ENCODE measurements around the gene PRH1. TPM values are rescaled to one million over a fixed set of nuclear protein-coding genes. Genes with fewer than 3 reads are reported as not detected.

Gene PRH1
- total RNA-seq (2014; rRNA removed; shearing (Covaris generic)), result 0.57 and 9.3 TPM in 2 replicates

GRCh38 chr12:10884086-10884725 lies at the start of gene PRH1:
Gene PRH1, minus strand, starts transcription at chr12:10884255. Its CDS starts 38 bp downstream, at chr12:10884217.
- no peak for DNase-seq (ENCODE audit: low spot score)

DNA sequence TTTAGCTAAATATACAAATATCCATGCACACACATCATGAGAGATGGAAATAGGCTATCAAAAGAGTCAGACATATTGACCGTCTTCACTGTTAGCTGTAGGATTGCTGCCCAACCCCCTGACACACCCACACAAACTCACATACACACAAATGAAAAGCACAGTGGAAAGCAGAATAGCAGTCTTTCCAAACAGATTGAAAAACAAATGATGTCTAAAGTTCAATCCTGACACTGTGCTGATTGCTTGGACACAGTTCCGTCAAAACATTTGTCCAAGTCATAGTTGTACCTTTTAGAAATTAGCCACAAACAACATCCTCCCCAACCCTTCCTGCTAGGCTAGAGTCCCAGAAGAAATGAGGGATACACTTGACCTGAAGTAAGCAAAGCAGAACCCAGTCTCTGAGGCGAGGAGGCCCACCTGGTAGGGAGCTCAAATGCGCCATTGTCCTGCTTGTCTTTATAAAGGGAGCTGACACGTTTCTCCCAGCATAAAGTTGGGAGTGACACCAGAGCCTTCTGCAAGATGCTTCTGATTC lies 44.8 kb upstream of the PRH1 start, which contains the start of gene PRH2:
TSS of gene PRH2 (plus strand) at position 491 of the 541 bp plus-strand sequence. CDS start at position 529, 38 bp downstream.
- DNase-seq (ENCODE audit: low spot score), result no peak

DNA sequence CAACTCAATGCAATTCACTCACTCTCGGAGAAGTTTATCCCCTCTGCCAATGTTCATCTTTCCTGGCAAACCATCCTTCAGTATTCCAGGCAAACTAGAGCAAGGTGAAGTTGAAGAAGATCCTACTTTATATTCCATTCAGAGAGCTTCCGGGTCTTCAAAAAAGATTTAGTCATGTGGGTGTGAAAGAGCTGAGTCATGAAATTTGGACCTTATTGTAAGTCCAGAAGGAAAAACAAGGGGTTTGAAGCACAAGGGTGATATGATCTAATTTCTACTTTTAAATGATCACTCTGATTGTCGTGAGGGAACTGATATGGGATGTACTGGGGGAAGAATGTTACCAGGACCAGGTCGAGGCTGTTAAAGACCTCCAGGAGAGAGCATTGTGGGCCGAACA lies 42.2 kb upstream of the PRH1 start:
- no peak for DNase-seq (ENCODE audit: low spot score)

GRCh38 chr12:10919809-10920208 lies 35.8 kb upstream of the PRH1 start:
- no peak for DNase-seq (ENCODE audit: low spot score)

DNA sequence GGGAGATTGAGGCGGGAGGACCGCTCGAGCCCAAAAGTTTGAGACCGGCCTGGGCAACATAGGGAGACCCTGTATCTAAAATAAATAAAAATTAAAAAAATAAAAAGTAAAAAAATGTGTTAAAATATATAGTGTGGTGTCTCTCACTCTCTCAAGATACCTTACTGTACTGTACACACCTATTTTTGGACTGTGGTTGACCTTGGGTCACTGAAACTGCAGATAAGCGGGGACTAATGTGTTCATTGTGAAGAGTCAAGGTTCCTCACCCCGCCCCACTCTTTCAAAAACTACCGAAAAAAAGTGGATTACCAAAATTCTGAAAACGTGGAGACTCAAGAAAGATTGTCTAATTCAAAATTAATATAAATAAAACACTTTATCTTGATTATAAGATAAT lies 26.3 kb upstream of the PRH1 start:
- no peak for DNase-seq (ENCODE audit: low spot score)

- no peak for DNase-seq (ENCODE audit: low spot score)
These were observed 25.4 kb upstream of the PRH1 start, which contains the start of gene TAS2R13 for GRCh38 chr12:10909462-10909861. Gene TAS2R13, minus strand, starts transcription at chr12:10909562. Its CDS starts 264 bp downstream, at chr12:10909298.

GRCh38 chr12:10904686-10905085 lies 20.6 kb upstream of the PRH1 start:
- no peak for DNase-seq (ENCODE audit: low spot score)

- DNase-seq (ENCODE audit: low spot score), result no peak
These were observed 17.4 kb upstream of the PRH1 start for GRCh38 chr12:10901427-10901826.

GRCh38 chr12:10900972-10901371 lies 16.9 kb upstream of the PRH1 start:
- DNase-seq (ENCODE audit: low spot score), result no peak

DNA sequence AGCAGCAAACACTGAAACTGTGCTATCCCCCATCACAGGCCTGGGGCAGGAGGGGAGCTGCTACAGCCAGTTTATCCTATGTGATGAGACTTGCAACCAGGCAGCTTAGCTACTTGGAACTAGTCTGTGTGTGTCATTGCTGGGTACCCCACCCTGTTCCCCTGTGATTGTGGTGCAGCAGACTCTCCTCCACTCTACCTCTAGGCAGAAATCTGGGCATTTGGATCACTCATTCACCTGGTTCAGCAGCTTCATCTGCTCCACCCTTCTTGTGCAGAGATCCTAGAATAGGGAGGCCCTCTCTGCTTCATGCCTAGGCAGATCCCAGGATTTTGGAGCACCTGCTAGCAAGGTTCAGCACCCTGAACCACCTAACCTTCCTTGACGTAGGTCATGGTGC lies 16.5 kb upstream of the PRH1 start:
- no peak for DNase-seq (ENCODE audit: low spot score)

DNA sequence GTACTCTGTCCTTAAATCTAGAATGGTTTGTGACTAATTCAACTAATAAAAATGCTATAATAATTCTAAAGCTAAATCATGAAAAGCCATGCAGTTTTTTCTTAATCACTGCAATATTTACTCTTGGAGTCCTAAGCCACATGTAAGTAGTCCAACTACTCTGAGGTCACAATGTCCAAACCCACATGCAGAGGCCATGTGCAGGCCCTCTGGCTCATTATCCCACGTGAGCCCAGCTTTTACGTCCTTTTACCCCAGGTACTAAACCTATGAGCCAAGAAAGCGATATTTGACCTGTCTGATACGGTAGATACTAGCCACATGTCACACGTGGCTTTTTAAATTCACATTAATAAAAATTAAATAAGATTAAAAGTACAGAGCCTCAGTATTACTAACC lies 12.8 kb upstream of the PRH1 start:
- DNase-seq (ENCODE audit: low spot score), result no peak

GRCh38 chr12:10891937-10892336 lies 7.9 kb upstream of the PRH1 start:
- no peak for DNase-seq (ENCODE audit: low spot score)

GRCh38 chr12:10889226-10889625 lies 5.2 kb upstream of the PRH1 start:
- DNase-seq (ENCODE audit: low spot score), result no peak

- no peak for DNase-seq (ENCODE audit: low spot score)
These were observed 10.7 kb downstream of the PRH1 start for GRCh38 chr12:10873378-10873777.

DNA sequence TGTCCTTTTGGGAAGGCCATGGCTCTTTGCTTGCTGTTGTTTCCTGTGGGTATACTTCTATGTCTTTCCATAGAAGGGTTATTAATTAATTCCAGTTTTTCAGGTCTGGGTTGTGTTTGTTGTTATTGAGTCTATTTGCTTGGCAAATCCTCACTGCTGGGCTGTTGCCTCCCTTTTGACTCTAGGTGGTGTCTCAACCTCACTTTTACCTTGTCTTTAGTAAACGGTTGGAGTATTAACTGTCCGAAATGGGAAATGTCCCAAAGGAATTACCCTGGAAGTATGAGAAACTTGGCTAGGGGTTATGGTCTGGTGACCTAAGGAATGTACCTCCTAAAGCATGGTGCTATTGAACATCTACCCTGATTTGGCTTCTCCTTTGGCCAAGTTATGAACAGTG lies 16.7 kb downstream of the PRH1 start:
- DNase-seq (ENCODE audit: low spot score), result no peak

GRCh38 chr12:10863512-10864218 lies 20.4 kb downstream of the PRH1 start:
- DNase-seq (ENCODE audit: low spot score), result no peak

DNA sequence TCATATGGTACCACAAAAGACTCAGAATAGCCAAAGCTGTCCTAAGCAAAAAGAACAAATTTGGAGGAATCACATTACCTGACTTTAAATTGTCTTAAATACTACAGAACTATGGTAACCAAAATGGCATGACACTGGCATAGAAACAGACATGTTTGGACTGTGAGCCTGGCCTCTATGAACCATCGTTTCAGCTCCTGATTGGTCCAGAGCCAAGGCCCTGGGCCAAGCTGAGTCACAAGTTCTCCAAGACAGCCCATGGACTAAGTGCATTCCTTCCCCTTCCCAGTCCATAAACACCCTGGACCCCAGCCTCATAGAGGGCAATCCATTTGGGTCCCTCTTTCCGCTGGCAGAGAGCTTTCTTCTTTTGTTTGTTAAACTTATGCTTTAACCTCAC lies 22.7 kb downstream of the PRH1 start:
- DNase-seq (ENCODE audit: low spot score), result no peak

GRCh38 chr12:10855807-10856206 lies 28.2 kb downstream of the PRH1 start:
- no peak for DNase-seq (ENCODE audit: low spot score)

- DNase-seq (ENCODE audit: low spot score), result no peak
These were observed 30.3 kb downstream of the PRH1 start for GRCh38 chr12:10853776-10854175.

- no peak for DNase-seq (ENCODE audit: low spot score)
These were observed 32.7 kb downstream of the PRH1 start for GRCh38 chr12:10851243-10851858.

GRCh38 chr12:10849425-10849878 lies 34.6 kb downstream of the PRH1 start, which contains the start of gene PRR4:
Gene PRR4, minus strand, starts transcription at chr12:10849475. Its CDS starts 38 bp downstream, at chr12:10849437.
- no peak for DNase-seq (ENCODE audit: low spot score)

DNA sequence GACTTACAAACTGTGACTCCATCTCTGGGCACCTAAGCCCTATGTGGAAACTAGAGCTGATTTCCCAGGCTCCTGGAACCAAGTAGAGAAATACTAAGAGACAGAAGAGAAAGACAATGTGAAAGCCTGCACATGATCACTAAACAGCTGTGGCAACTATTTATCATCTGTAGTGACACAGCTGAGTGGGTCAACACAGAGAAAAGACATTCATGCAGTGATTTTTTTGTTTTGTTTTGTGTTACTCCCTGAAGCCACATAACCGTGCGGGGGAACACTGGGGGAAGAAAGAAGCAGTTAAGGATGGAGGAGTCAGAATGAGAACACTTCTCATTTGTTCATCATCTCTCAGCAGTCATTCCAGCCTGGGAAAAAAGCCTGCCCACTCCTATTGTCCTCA lies 36.3 kb downstream of the PRH1 start:
- DNase-seq (ENCODE audit: low spot score), result no peak
